Neural crest cell (in vitro differentiated cells): ENCODE data around the gene XRCC1. TPM values are rescaled to one million over a fixed set of nuclear protein-coding genes. Genes with fewer than 3 reads are reported as not detected.

Experiments used
- DNase-seq: peaks from one replicate; pipeline ENCODE4 v3.0.0; 2021; ENCODE audit warnings: low read depth, mixed read lengths, low spot score
- H3K27ac Mint-ChIP-seq: one replicate; pipeline ENCODE4 v1.8.0; 2021; ENCODE audit warnings: mild to moderate bottlenecking, mixed read lengths; ENCODE audit not compliant: unreplicated experiment
- H3K27me3 Mint-ChIP-seq: 2 replicates; pipeline ENCODE4 v1.8.0; 2021; ENCODE audit warnings: low read depth, mild to moderate bottlenecking, mixed read lengths
- H3K36me3 Mint-ChIP-seq: 2 replicates; pipeline ENCODE4 v1.8.0; 2021; ENCODE audit warnings: low read depth, mild to moderate bottlenecking, mixed read lengths
- H3K4me1 Mint-ChIP-seq: 2 replicates; pipeline ENCODE4 v1.8.0; 2021; ENCODE audit warnings: mixed read lengths
- H3K4me3 Mint-ChIP-seq: one replicate; pipeline ENCODE4 v1.8.0; 2021; ENCODE audit warnings: mild to moderate bottlenecking, mixed read lengths
- H3K9me3 Mint-ChIP-seq: 2 replicates; pipeline ENCODE4 v1.8.0; 2021; ENCODE audit warnings: mixed read lengths
- total RNA-seq: library from RNA; stranded (reverse); gene quantifications from 2 replicates; pipeline ENCODE4 v1.2.1, GENCODE V29; 2021
- TF ChIP-seq, protein P1 (sequence below): fragments of 200-600 bp; sonication (generic); conservative IDR thresholded peaks from 2 replicates; pipeline ENCODE4 v1.5.0; 2021; ENCODE audit warnings: antibody characterized with exemption, mild to moderate bottlenecking

XRCC1 gene
- total RNA-seq, 1 donor from 2014 or later: 79.4 TPM

DNA sequence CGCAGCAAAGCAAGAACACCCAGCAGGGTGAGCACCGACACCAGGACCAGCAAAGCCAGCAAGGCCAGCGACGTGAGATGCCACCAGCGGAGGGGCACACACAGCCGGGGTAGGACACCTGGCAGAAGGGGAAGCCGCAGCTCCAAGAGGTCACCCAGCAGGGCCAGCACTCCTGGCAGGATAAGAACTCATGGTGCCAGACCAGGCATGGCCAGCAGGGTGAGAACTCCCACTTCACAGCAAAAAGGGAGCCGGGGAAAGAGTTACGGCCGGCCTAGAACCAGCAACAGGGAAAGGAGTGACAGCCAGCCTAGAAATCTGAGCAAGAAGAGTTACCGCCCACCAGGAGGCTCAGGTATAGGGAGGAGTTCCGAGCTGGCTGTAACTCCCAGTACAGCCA is 37.0 kb upstream of the XRCC1 start:
- H3K27ac Mint-ChIP-seq: no peak overlapping the region

GRCh38 chr19:43611788-43612187 is 36.5 kb upstream of the XRCC1 start, which contains the start of gene SRRM5:
SRRM5 (plus strand) TSS chr19:43612088; CDS start chr19:43612122, 34 bp downstream.
- TF ChIP-seq, protein P1, sequence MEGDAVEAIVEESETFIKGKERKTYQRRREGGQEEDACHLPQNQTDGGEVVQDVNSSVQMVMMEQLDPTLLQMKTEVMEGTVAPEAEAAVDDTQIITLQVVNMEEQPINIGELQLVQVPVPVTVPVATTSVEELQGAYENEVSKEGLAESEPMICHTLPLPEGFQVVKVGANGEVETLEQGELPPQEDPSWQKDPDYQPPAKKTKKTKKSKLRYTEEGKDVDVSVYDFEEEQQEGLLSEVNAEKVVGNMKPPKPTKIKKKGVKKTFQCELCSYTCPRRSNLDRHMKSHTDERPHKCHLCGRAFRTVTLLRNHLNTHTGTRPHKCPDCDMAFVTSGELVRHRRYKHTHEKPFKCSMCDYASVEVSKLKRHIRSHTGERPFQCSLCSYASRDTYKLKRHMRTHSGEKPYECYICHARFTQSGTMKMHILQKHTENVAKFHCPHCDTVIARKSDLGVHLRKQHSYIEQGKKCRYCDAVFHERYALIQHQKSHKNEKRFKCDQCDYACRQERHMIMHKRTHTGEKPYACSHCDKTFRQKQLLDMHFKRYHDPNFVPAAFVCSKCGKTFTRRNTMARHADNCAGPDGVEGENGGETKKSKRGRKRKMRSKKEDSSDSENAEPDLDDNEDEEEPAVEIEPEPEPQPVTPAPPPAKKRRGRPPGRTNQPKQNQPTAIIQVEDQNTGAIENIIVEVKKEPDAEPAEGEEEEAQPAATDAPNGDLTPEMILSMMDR: no peak
- no peak for DNase-seq
- Mint-ChIP-seq H3K4me1 (peaks cover 19% of the 10 kb centered on the region), H3K27ac (peak within 1 kb of the TSS; percentile 93), H3K9me3 (peaks cover 5% of the 10 kb centered on the region), H3K4me3 (peak within 1 kb of the TSS; percentile 14), H3K27me3 (no peaks in the 10 kb centered on the region), H3K36me3 (peaks cover 29% of the 10 kb centered on the region)

More for the DNA sequence above, 37.0 kb upstream of the XRCC1 start:
- no peak overlapping the region for H3K4me3 Mint-ChIP-seq
- H3K36me3 Mint-ChIP-seq: peaks cover 26% of the 10 kb centered on the region
- no peak for DNase-seq
- TF ChIP-seq, protein P1: no peak
- H3K4me1 Mint-ChIP-seq: peaks cover 19% of the 10 kb centered on the region
- no peaks in the 10 kb centered on the region for H3K27me3 Mint-ChIP-seq
- peaks cover 5% of the 10 kb centered on the region for H3K9me3 Mint-ChIP-seq

- Mint-ChIP-seq H3K36me3 (peaks cover 29% of the 10 kb centered on the region), H3K4me1 (peaks cover 9% of the 10 kb centered on the region), H3K9me3 (peaks cover 5% of the 10 kb centered on the region), H3K27ac (peak overlapping the region; percentile 93), H3K4me3 (peak overlapping the region; percentile 31), H3K27me3 (no peaks in the 10 kb centered on the region)
- DNase-seq: no peak
- TF ChIP-seq, protein P1: no peak
Measured at GRCh38 chr19:43610493-43610892, 35.2 kb upstream of the XRCC1 start.

GRCh38 chr19:43609872-43610271 is 34.5 kb upstream of the XRCC1 start:
- H3K27me3 Mint-ChIP-seq: no peaks in the 10 kb centered on the region

GRCh38 chr19:43607238-43608205 is 32.2 kb upstream of the XRCC1 start:
- peak overlapping the region; percentile 91 for H3K27ac Mint-ChIP-seq
- H3K9me3 Mint-ChIP-seq: peaks cover 2% of the 10 kb centered on the region
- no peak overlapping the region for H3K4me3 Mint-ChIP-seq
- DNase-seq: no peak
- TF ChIP-seq, protein P1: no peak
- peaks cover 9% of the 10 kb centered on the region for H3K4me1 Mint-ChIP-seq
- peaks cover 15% of the 10 kb centered on the region for H3K36me3 Mint-ChIP-seq
- H3K27me3 Mint-ChIP-seq: no peaks in the 10 kb centered on the region

More at GRCh38 chr19:43609872-43610271, 34.5 kb upstream of the XRCC1 start:
- peaks cover 9% of the 10 kb centered on the region for H3K4me1 Mint-ChIP-seq
- H3K36me3 Mint-ChIP-seq: peaks cover 29% of the 10 kb centered on the region
- H3K27ac Mint-ChIP-seq: no peak overlapping the region
- no peak overlapping the region for H3K4me3 Mint-ChIP-seq
- H3K9me3 Mint-ChIP-seq: peaks cover 5% of the 10 kb centered on the region
- TF ChIP-seq, protein P1: no peak
- DNase-seq: no peak
